ENCODE results near the gene ATOH8.
"Not testable (repeated sequence)": the region's sequence is repeated elsewhere in the genome, so short reads cannot be mapped to it uniquely, and the experiment has no call there.

Gene ATOH8

GRCh38 chr2:85827879-85828569 lies 74.2 kb downstream of the ATOH8 start:
- DNase-seq (ENCODE audit: low read depth in 2 of 2): no peak

- no peak for DNase-seq (ENCODE audit: low read depth in 2 of 2)
These were observed 74.9 kb downstream of the ATOH8 start for GRCh38 chr2:85828725-85829124.

DNA sequence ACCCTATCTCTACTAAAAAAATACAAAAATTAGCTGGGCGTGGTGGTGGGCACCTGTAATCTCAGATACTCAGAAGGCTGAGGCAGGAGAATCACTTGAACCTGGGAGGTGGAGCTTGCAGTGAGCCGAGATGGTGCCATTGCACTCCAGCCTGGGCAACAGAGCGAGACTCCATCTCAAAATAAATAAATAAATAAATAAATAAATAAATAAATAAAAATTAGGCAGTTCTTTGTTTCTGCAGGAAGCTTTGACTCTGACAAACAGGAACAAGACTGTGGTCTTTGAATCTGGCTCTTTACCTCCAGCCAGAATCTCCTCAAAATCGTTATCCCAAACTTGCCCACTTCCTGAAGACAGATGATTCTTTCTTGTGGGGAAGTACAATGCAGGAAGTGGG lies 75.6 kb downstream of the ATOH8 start:
- DNase-seq (ENCODE audit: low read depth in 2 of 2): not testable (repeated sequence)

- DNase-seq (ENCODE audit: low read depth in 2 of 2): no peak
These were observed 76.9 kb downstream of the ATOH8 start for GRCh38 chr2:85830645-85831044.

GRCh38 chr2:85831735-85832134 lies 77.9 kb downstream of the ATOH8 start:
- DNase-seq (ENCODE audit: low read depth in 2 of 2): no peak

DNA sequence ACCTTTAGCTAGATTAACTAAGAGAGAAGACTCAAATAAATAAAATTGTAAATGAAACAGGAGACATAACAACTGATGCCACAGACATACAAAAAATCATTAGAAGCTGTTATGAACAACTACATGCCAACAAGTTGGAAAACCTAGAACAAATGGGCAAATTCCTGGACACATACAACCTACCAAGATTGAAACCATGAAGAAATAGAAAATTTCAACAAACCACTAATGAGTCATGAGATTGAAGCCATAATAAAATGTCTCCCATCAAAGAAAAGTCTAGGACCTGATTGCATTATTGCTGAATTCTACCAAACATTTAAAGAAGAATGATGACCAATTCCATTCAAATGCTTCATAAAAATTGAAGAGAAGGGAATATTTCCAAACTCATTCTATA lies 80.7 kb downstream of the ATOH8 start:
- DNase-seq (ENCODE audit: low read depth in 2 of 2): no peak
